OCI-LY3 (cell line): ENCODE measurements around the gene LLGL1.

Experiments
- H2AFZ ChIP-seq: fragments of 200-600, 300-600 bp; shearing (Covaris generic); 2 replicates; pipeline ENCODE4 v1.6.0; 2014; ENCODE audit warnings: antibody characterized with exemption, low read depth, low read length
- H3K27ac ChIP-seq: fragments of 200-600, 300-600 bp; sonication (generic); 2 replicates; pipeline ENCODE4 v1.5.1; 2014; ENCODE audit warnings: mild to moderate bottlenecking, low read length, moderate library complexity, mixed read lengths
- H3K27me3 ChIP-seq: fragments of 200-600, 300-600 bp; sonication (generic); 2 replicates; pipeline ENCODE4 v1.6.1; 2014; ENCODE audit warnings: low read depth, low read length, mixed read lengths
- H3K36me3 ChIP-seq: fragments of 200-600, 300-600 bp; sonication (generic); replicated peaks from 2 replicates; pipeline ENCODE3; 2014; ENCODE audit warnings: low read depth, low read length, mixed read lengths
- H3K4me1 ChIP-seq: fragments of 300-600, 200-600 bp; sonication (generic); 2 replicates; pipeline ENCODE4 v1.6.1; 2014; ENCODE audit warnings: low read length, mixed read lengths
- H3K4me2 ChIP-seq: fragments of 200-600, 300-600 bp; sonication (generic); 2 replicates; pipeline ENCODE4 v1.6.1; 2014; ENCODE audit warnings: low read length, mixed read lengths
- H3K4me3 ChIP-seq: fragments of 300-600, 200-600 bp; sonication (generic); 2 replicates; pipeline ENCODE4 v1.5.1; 2014; ENCODE audit warnings: antibody characterized with exemption, mild to moderate bottlenecking, low read length, moderate library complexity
- H3K79me2 ChIP-seq: fragments of 300-600, 200-600 bp; shearing (Covaris generic); 2 replicates; pipeline ENCODE4 v1.6.1; 2014; ENCODE audit warnings: mild to moderate bottlenecking, low read length, mixed read lengths
- H3K9ac ChIP-seq: fragments of 300-600, 200-600 bp; shearing (Covaris generic); 2 replicates; pipeline ENCODE4 v1.6.0; 2014; ENCODE audit warnings: mild to moderate bottlenecking, low read length, moderate library complexity
- H3K9me3 ChIP-seq: fragments of 200-600, 300-600 bp; shearing (Covaris generic); 2 replicates; pipeline ENCODE4 v1.6.1; 2014; ENCODE audit warnings: low read length, mixed read lengths; ENCODE audit not compliant: insufficient read depth
- H4K20me1 ChIP-seq: fragments of 200-600, 300-600 bp; sonication (generic); 2 replicates; pipeline ENCODE4 v1.6.1; 2016; ENCODE audit warnings: low read length, mixed read lengths; ENCODE audit not compliant: insufficient read depth
- EZH2phosphoT487 ChIP-seq: fragments of 200-600 bp; shearing (Covaris generic); IDR thresholded peaks from 2 replicates; pipeline ENCODE4 v1.6.1; 2018; ENCODE audit warnings: antibody characterized with exemption, mixed run types, low read depth
- TF ChIP-seq, protein P1 (sequence below): fragments of 200-600, 300-600 bp; sonication (generic); IDR thresholded peaks from 2 replicates; pipeline ENCODE4 v1.5.1; 2014; ENCODE audit warnings: antibody characterized with exemption, low read length, low read depth

Gene LLGL1

DNA sequence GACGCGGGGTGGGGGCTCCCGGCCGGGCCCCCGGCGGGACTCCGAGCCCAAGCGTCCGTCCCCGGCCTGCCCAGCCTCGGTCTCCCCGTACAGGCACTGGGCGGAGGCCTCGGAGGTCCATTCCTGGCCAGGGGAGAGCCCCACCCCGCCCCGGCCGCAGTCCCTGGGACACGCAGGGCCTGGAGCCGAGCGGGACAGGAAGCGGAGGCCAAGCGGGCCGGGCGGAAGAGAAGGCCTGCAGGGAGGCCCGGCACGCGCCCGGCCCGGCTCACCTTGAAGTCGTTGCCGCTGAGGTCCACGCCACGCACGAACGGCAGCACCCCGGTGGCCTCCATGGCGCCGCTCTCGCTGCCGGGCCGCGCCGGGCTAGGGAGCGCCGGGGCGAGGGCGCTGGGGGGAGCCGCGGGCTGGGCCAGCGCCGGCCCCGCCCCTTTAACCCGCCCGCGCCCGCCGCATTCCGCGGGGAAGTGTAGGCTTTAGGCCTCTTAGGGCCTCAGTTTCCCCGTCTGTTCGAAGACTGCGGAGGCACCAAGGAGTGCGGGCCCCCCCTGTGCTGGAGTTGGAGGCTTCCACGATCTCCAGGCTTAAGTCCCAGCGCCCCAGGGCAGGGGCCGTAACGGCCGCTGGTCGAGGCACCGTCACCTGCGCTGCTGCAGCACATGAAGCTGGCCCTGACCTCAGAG, 33.1 kb downstream of the LLGL1 start, which contains the start of gene FLII:
FLII (minus strand) TSS at position 383 of the 683 bp plus-strand sequence; CDS start at position 335, 48 bp downstream.
- H3K27me3 ChIP-seq = no peaks in the 10 kb centered on the region
- H3K9me3 ChIP-seq = no peaks in the 10 kb centered on the region
- H2AFZ ChIP-seq = peak within 1 kb of the TSS; percentile 60
- TF ChIP-seq EZH2phosphoT487 = no peak
- TF ChIP-seq, protein P1, sequence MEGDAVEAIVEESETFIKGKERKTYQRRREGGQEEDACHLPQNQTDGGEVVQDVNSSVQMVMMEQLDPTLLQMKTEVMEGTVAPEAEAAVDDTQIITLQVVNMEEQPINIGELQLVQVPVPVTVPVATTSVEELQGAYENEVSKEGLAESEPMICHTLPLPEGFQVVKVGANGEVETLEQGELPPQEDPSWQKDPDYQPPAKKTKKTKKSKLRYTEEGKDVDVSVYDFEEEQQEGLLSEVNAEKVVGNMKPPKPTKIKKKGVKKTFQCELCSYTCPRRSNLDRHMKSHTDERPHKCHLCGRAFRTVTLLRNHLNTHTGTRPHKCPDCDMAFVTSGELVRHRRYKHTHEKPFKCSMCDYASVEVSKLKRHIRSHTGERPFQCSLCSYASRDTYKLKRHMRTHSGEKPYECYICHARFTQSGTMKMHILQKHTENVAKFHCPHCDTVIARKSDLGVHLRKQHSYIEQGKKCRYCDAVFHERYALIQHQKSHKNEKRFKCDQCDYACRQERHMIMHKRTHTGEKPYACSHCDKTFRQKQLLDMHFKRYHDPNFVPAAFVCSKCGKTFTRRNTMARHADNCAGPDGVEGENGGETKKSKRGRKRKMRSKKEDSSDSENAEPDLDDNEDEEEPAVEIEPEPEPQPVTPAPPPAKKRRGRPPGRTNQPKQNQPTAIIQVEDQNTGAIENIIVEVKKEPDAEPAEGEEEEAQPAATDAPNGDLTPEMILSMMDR = no peak
- no peaks in the 10 kb centered on the region for H4K20me1 ChIP-seq
- H3K4me2 ChIP-seq = peak within 1 kb of the TSS; percentile 77
- H3K36me3 ChIP-seq = no peaks in the 10 kb centered on the region
- peaks cover 10% of the 10 kb centered on the region for H3K4me1 ChIP-seq
- peak within 1 kb of the TSS; percentile 40 for H3K27ac ChIP-seq
- H3K9ac ChIP-seq = peak within 1 kb of the TSS; percentile 78
- H3K79me2 ChIP-seq = peaks cover 12% of the 10 kb centered on the region; the same call in 1 of the 2 replicates
- peak within 1 kb of the TSS; percentile 88 for H3K4me3 ChIP-seq

DNA sequence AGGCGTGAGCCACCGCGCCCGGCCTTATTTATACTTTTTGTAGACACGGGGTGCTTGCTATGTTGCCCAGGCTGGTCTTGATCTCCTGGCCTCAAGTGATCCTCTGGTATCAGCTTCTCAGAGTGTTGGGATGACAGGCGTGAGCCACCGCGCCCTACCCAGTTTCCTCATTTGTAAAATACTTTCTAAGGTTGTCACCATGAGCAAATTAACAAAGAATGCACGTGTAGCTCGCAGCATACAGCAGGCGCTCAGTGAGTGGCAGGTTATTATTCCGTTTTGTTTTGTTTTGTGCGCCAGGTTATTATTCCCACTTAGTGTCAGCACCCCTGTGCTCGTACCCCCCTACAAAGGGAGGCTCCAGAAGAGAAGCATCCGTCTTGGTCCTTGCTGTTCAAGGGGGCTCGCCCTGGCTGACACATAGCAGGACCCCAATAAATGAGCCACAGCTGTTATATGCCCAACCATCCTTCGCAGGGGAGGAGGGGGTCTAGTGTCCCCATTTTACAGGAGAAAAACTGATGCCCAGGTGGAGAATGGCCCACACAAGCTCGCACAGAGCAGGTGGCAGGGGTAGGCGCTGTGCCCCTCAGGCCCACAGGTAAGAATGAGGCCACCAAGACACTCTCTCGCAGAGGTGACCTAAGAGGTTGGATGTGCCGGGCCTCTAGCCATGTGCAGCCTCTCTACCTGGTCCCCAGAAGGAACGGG, 34.3 kb downstream of the LLGL1 start:
- Histone ChIP-seq H3K4me2 (peak overlapping the region; percentile 77), H3K27me3 (no peaks in the 10 kb centered on the region), H3K27ac (no peak overlapping the region), H3K4me3 (peak overlapping the region; percentile 82), H3K9ac (peak overlapping the region; percentile 38; the same call in 1 of the 2 replicates), H3K36me3 (no peaks in the 10 kb centered on the region), H4K20me1 (no peaks in the 10 kb centered on the region), H2AFZ (no peak overlapping the region), H3K79me2 (peaks cover 12% of the 10 kb centered on the region; the same call in 1 of the 2 replicates), H3K4me1 (peaks cover 10% of the 10 kb centered on the region), H3K9me3 (no peaks in the 10 kb centered on the region)
- TF ChIP-seq, protein P1 = no peak
- TF ChIP-seq EZH2phosphoT487 = no peak

DNA sequence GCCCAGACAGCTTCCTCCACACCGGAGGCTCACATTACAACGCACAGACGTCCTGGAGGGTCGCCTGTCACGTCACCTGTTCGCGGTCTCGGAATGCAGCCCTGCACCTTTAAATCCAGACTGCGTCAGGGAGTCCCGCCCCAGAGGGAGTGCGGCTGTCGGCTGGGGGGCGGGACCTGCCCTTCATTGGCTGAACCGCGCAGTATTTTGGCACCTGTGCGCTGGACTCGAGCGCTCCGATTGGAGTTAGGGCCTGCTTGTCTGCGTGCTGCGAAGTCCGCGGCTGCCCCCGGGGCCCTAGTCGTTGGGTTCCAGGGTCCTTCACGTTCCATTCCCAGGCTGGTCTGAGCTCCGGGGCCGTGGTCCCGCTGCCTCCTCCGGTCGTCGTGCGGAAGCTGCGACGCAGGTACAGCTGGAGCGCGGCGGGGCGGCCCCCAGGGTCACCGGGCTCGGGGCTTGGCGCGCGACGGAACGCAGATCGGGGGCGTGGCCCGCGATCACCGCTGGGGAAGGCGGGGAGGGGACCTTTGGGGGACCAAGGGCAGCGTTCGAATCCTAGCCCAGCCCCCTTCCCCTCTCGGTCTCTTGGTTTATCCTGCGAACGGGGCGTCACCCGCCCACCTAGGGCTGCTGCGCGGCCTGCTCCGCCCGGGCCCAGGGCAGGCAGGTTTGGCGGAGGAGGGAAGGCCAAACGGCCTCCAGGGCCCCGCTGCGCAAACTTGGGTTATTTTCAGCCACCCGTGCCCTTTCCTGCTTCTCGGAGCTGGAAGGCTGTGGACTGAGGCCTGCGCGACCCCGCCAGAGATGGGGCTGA, 35.1 kb downstream of the LLGL1 start, which contains the start of gene MIEF2:
MIEF2 (plus strand) TSS at position 331 of the 814 bp plus-strand sequence. CDS start 2,059 bp downstream, outside the sequence.
- peak within 1 kb of the TSS; percentile 47 for H3K27ac ChIP-seq
- H2AFZ ChIP-seq = no peak within 1 kb of the TSS; the same call in 1 of the 2 replicates
- TF ChIP-seq, protein P1 = no peak
- TF ChIP-seq EZH2phosphoT487 = no peak
- H3K4me3 ChIP-seq = peak within 1 kb of the TSS; percentile 82
- no peaks in the 10 kb centered on the region for H3K36me3 ChIP-seq
- peaks cover 10% of the 10 kb centered on the region for H3K4me1 ChIP-seq
- no peaks in the 10 kb centered on the region for H3K27me3 ChIP-seq
- peaks cover 12% of the 10 kb centered on the region; the same call in 1 of the 2 replicates for H3K79me2 ChIP-seq
- no peaks in the 10 kb centered on the region for H4K20me1 ChIP-seq
- H3K9me3 ChIP-seq = no peaks in the 10 kb centered on the region
- H3K4me2 ChIP-seq = peak within 1 kb of the TSS; percentile 77
- peak within 1 kb of the TSS; percentile 70 for H3K9ac ChIP-seq
